HG02885 (cell line): Measurements from ENCODE around the gene SH3PXD2B.
"Not testable (repeated sequence)": the region's sequence is repeated elsewhere in the genome, so short reads cannot be mapped to it uniquely, and the experiment has no call there.

Experiments used
- ATAC-seq: cut with Tn5 transposase; IDR thresholded peaks from one replicate; pipeline ENCODE4 v1.9.1; 2021; ENCODE audit warnings: mild to moderate bottlenecking; ENCODE audit not compliant: unreplicated experiment, poor library complexity

The SH3PXD2B gene

DNA sequence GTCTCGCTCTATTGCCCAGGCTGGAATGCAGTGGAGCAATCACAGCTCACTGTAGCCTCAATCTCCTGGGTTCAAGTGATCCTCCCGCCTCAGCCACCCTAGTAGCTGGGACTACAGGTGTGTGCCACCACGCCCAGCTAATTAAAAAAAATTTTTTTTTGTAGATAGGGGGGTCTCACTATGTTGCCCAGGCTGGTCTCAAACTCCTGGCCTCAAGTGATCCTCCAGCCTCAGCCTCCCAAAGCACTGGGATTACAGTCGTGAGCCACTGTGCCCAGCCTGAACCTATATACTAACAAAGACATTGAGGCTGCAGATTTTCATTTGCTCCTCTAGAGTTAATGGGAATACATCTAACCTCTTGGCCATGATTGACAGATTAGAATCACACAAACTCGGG is 105.6 kb downstream of the SH3PXD2B start:
- ATAC-seq = not testable (repeated sequence)

DNA sequence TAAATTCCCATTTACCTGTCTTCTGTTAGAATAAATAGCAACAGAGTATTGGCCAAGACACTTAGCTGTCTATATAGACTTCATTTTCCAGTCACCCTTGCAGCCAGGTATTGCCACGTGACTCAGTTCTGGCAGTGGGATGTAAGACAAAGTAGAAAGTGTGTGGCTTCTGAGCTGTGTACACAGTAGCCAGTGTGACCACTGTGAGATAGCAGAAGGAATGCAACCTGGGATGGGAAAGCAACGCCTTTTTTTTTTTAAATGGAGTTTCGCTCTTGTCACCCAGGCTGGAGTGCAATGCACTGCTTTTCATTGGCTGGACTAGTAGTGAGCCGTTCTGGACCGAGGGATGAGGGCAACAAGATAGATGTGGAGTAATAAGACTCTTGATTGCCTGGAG is 106.2 kb downstream of the SH3PXD2B start:
- ATAC-seq = no peak

DNA sequence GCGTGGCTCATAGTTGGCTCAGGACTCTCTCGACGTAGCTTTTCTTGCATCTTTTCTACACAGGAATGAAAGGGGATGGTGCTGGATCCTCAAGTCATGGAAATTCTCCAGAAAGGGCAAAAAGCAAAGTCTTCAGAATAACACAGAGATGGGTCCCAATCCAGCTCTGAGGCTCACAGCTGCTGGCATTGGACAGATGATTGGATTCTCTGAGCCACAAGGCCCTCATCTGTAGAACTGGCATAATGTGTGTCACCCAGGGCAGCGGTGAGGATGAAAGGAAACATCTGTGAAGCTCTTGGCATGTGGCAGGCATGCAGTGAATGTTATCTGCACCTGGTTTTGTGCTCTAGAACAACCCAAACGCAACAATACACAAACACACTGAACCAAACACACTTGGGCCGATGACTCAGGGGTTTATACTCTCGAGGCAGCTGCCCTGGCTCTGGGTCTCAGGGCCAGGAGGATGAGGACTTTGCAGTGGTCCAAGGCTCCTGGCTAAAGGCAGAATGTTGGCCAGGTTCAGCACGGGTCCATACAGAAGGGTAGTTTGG is 106.8 kb downstream of the SH3PXD2B start:
- ATAC-seq = no peak

DNA sequence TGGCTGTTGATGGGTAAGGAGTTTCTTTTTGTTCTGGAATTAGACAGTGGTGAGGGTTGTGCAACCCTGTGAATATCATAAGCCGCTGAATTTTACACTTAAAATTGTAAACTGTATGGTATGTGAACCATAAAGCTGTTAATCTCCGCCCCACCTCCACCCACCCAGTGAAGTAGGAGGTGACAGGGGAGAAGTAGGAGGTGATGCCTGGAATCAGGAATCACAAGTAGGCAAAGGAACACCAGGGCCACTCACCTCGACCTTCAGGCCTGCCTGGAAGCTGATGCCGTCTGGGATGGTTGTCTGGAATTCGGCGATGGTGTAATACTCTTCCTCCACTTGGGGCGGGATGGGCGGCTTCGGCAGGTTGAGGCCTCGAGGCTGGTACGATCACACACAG is 108.4 kb downstream of the SH3PXD2B start:
- ATAC-seq = no peak

DNA sequence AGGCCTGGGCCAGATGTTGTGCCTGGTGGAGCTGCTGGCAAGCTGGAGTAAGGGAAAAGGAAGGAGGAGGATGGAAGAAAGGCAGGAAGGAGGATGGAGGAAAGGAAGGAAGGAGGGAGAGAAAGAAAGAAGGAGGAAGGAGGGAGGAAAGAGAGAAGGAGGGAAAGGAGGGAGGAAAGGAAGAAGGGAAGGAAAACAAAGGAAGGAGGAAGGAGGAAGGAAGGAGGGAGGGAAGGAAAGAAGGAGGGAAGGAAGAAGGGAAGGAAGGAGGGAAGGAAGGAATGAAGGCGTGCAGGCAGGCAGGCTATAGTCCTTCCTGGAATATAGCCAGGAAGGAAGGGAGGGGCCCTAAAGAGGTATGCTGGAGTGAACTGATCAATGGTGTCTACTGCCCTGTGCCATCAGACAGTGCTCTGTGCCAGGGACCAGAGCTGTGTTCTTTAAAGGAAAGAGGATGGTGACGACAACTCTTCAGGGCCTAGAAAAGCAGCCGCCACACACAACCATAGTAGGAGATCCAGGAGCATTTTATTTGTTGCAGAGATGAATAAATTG is 109.4 kb downstream of the SH3PXD2B start:
- ATAC-seq = no peak

DNA sequence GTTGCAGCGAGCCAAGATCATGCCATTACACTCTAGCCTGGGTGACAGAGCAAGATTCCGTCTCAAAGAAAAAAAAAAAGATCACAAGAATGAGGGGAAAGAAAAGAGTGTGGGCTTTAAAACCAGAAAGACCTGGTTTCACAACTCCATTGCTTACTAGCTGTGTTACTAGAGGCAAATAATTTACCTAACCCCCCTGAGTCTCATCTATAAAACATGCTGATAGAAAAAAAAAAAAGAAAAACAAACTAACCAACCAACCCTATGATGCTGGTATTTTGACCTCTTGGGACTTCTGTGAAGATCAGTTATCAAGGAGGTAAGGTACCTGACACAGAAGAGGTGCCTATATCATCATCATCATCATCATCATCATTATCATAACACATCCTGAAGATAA is 110.6 kb downstream of the SH3PXD2B start:
- ATAC-seq = no peak

DNA sequence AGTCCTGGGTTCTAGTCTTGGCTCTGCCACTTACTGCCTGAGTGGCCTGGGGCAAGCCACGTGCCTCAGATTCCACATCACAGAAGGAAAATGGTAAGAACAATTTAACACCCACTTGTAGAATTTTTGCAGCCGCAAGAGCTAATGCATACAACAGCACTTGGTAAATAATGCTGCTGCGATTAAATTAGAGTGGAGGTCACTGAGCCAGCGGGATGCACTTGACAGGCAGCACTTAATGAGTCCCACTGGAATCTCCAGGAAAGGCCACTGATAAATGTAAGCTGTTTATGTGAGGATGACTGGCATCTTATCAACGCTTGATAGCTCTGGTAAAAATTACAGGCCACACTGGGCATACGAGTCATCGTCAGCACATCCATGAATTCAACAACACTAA is 111.4 kb downstream of the SH3PXD2B start:
- ATAC-seq = no peak

DNA sequence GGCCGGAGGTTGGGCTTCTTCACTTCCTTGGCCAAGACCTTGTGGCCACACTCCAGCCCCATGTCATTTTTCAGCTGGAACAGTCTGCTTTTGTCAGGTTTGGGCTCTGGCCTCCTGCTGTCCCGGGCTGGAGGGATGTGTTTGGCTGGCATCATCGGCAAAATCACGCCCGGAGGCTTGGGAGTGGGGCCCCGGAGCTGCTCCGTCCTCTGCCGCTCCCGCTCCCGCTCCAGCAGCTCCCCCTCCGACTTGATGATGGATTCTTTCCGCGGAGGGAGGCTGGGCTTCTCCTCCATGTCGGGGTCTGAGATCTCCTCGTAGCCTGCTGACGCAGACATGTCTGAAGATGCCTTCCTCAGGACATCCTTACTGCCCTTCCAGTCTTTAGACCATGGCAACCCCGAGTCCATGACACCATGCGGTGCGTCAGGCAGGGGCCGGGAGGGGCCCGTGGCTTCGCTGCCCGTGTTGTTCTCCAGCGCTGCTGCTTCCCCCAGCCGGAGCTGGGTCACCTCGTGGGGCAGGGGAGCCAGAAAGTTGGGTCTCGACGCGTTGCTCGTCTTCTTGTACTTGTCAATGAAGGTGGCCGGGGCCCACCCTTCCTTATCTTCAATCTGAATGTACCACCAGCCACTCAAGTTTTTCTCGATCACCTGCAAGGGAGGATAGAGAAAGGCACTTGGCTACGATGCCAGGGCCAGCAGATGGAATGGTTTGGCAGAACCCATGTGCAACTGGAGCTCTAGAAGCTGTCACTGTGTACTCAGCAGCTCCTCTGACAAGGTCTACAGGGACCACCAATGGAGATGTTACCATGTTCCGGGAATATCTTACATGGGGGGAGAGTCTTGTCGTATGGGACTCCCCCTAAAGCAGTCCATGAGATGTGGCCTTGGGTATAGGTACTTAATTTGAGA is 114.8 kb downstream of the SH3PXD2B start:
- no peak for ATAC-seq

DNA sequence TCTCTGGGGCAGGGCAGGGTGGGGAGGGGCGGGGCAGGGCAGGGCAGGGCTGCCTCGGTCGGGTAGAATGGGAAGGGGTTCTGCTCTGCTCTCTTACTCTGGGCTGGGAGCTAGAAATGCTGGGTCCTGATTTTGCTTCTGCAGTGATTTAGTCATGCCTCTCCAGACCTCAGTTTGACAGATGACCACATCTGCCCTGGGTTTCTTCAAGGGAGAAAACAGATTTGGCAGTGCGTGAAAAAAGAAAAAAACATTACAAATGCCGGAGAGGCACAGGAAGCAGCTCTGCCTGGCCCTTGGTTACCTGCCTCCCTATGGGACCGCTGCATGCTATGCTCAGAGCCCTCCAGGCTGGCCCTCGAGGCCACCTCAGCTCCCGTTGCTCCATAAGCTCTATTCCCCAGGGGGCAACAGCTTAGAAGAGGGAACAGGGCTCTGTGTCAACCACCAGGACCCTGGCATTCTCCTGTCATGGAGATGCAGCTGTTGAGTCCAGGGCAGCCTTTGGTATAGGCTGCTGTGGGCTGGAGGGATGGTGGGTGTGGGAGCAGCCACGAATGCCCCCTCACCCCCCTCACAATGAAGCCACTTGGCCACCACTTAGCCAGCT is 117.5 kb downstream of the SH3PXD2B start:
- ATAC-seq = no peak

DNA sequence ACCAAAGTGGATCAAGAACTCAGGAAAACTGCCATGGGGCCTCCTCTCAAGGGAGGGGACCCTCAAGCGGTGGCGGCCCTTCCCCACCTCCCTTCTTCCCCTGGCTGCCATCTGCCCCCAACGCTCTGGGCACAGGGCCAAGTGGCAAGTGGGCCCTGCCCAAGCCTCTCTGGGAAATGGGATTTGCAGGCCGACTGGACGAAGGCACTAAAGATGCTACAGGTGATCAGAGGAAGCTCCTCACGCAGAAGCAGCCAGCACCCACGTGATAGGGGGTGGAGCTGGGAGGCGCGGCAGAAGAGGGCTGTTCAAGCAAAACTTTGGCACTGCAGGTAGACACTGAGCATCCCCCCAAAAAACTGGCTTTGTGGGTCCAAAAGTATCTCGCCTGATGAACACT is 118.1 kb downstream of the SH3PXD2B start:
- ATAC-seq = no peak

DNA sequence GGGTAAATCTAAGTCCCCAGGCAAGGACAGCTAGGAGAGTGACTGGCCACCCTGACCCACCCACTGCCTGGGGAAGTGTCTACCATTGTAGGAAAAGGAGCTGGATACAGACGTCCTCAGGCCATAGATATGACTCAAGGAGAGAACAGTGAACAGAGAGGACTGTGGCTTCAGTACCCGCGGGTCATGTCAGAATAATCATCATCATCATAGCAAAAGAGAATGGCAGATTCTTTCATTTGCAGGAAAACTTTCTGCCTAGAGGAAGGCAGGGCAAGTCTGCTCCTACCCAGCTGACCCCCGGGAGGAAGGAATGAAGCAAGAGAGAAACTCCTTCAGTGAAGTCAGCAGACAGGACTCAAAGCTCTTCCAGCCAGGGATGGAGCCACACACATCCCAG is 118.6 kb downstream of the SH3PXD2B start:
- no peak for ATAC-seq

DNA sequence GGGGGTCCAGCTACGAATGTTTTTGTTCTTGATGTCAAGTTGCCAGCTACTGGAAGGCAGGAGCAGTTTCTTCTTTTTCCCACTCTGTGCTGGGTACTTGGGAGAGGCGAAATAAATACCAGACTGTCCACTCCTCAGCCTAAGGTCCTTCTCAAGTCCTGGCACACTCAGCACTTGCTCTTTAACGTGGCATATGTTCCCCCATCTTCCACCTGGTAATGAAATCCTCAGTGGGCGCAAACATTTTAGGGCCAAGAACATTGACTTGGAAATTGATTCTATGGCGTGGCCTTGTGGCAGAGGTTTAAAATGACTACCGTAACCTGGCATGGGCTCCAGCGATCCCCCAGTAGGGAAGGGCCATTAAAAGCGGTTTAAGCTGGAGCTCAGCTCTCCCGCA is 119.7 kb downstream of the SH3PXD2B start:
- no peak for ATAC-seq

DNA sequence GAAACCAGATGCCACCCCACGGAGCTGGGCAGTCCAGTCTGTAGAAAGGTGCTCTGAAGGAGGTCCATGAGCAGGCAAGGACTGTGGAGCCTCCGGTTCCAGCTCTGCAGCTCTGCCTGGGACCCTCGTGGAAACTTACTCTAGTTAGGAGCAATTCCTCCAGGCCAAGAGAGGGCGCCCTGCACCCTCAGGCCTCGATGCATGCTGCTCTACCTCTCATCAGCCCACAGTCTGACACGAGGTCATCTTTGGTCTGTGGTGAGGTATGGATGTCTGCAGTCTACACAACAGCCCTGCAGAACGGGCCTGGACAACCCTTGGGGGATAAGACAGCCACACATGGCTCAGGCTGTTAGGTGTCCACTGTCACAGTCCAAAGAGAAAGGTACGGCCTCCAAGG is 120.1 kb downstream of the SH3PXD2B start:
- no peak for ATAC-seq

DNA sequence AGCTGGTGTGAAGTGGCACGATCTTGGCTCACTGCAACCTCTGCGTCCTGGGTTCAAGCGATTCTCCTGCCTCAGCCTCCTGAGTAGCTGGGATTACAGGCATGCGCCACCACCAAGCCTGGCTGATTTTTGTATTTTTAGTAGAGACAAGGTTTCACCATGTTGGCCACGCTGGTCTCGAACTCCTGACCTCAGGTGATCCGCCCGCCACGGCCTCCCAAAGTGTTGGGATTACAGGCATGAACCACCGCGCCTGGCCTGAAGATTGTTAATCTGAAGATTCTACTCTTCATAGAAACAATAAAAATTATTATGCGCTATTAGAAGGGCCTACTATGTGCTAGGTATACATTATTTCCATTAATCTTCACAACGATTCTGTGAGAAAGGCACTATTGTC is 127.4 kb downstream of the SH3PXD2B start:
- not testable (repeated sequence) for ATAC-seq

DNA sequence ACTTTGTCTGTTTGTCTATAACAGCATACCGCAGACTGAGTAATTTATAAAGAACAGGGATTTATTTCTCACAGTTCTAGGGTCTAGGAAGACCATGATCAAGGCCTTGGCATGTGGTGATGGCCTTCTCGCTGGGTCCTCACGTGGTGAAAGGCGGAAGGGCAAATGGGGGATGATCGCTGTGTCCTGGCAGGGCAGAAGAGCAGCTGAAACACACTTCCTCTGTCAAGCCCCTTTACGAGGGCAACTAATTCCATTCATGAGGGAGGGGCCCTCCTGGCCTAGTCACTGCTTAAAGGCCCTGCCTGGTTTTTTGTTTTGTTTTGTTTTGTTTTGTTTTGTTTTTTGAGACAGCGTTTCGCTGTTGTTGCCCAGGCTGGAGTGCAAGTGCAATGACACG is 128.9 kb downstream of the SH3PXD2B start:
- no peak for ATAC-seq

DNA sequence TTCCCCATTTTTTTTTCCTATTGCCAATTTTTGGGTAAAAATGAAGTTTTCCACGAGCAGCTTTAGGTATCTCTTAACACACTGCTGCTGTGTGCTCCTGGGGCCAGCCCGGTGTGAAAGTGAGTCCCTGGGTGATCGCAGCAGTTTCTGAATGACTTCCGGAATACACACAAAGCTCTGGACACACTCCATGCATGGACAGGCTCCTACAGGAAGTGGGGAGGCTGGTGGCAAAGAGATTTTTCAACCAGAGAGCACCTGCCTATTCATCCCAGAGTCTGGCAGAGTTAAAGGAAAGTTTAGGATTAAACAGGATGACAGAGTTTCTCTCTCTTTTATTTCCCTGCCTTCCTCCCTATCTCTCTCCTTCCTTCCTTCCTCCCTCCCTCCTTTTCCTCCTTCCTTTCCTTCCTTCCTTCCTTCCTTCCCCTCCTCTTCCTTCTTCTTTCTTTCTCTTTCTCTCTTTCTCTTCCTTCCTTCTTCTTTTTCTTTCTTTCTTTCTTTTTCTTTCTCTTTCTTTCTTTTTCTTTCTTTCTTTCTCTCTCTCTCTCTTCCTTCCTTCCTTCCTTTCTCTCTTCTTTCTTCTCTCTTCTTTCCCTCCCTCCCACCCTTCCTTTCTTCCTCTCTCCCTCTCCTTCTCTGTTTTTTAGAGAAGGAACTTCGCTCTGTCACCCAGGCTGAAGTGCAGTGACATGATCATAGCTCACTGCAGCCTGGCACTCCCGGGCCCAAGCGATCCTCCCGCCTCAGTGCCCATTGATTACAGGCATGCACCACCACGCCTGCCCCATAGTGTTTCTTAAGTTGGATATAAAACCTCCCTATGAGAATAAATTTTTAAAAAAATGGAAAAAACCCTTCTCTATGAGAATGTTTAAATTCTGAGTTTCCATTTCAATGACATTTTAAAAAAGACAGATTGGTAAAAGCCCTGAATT is 132.0 kb downstream of the SH3PXD2B start:
- ATAC-seq = peak; percentile 84

DNA sequence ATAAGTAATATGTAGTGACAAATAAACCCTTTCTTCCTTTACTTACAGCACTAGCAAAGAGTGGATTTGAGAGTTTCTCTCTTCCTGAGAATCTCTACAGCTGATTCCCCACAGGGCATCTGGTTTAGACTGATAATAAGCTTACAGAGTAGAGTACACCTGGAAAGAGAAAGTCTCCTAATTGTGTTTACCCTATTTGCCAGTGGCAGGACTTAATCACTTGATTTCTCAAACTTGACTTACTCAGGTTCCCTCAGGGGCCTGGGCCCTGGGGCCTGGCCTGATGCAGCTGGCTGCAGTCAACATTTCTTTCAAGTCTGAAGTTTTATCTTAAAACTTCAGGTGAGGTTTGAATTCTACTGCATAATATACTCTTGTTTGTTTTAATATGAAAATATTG is 132.7 kb downstream of the SH3PXD2B start:
- ATAC-seq = no peak

DNA sequence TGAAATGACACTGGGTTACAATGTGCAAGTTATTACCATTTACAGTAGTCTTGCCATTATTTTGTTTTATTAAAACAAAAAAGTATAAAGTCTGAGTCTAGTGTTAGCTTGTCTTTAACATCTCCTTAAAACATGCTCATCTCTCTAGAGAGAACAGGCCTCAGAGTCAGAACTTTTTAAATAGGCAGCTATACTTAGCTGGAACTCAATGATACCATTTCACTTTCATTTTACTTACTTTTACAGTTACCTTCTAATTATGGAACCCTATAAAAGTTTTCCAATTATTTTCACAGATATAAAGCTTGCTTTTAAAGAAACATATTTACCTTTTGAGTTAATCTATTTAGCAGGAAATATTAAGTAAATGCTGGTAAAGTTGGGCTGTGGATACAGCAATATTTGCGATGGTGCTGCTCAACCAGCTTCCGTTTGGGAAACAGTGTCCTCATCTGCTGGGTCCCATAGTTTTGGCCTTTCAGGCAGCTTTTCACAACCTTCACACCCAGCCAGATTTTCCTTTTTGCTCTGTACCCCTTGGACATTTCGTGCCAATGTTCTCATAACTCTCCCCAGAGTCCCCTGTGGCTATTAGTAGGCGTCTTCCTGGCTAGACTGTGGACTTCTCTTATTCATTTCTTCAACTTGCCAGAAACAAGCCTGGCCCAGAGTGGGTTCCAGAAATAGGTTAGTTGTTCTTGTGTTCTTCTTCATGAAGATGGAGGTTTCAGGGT is 134.4 kb downstream of the SH3PXD2B start:
- ATAC-seq = peak; percentile 46
